Prostate gland (tissue), 2 donors: ENCODE results near the gene SLC37A1. TPM values are rescaled to one million over a fixed set of nuclear protein-coding genes. Genes with fewer than 3 reads are reported as not detected.
A peak's percentile ranks its signal among the peaks of the same experiment; 100 is the strongest.

Experiments used
- DNase-seq: peaks from one replicate; pipeline ENCODE4 v3.0.0-alpha.2; 2019; ENCODE audit warnings: low spot score
- H3K27ac ChIP-seq, 2 donors: fragments of 200-600 bp; sonication (generic); 2 replicates each; pipeline ENCODE4 v1.5.1; 2017 to 2019
- H3K27me3 ChIP-seq: fragments of 200-600 bp; sonication (generic); replicated peaks from 2 replicates; pipeline ENCODE4 v1.5.1; 2019; ENCODE audit not compliant: insufficient read depth
- H3K36me3 ChIP-seq, 2 donors: fragments of 200-600 bp; sonication (generic); 1 replicate in 1 of 2; 2 replicates in 1 of 2; pipeline versions ENCODE4 v1.5.1 to v1.8.1; 2017 to 2019
- H3K4me1 ChIP-seq: fragments of 200-600 bp; sonication (generic); replicated peaks from 2 replicates; pipeline ENCODE4 v1.5.1; 2019
- H3K4me3 ChIP-seq, 2 donors: fragments of 200-600 bp; sonication (generic); 2 replicates each; pipeline ENCODE4 v1.5.1; 2017 to 2019
- H3K9me3 ChIP-seq: fragments of 200-600 bp; sonication (generic); 2 replicates; pipeline ENCODE4 v1.5.1; 2017
- POLR2A ChIP-seq: fragments of 450-650 bp; IDR thresholded peaks from one replicate; pipeline ENCODE4 v1.6.1; 2016; ENCODE audit warnings: antibody characterized with exemption, mild to moderate bottlenecking
- POLR2AphosphoS5 ChIP-seq: sonication (generic); formaldehyde crosslinking; IDR thresholded peaks from one replicate; pipeline ENCODE4 v1.6.1; 2017; ENCODE audit warnings: antibody characterized with exemption
- WGBS: methylation state at CpG from one replicate; pipeline ENCODE4 v1.1.5; 2018; 5-methylcytosine and 5-hydroxymethylcytosine counted together
- intact Hi-C: fragments of 100-400 bp; cut with DNase I; formaldehyde crosslinking; loops from one replicate; pipeline ENCODE4 v1.14.2; 2022
- total RNA-seq, 2 donors: library from RNA; depleted of rRNA; stranded (reverse); fragments of >200 nt; gene quantifications; one replicate each; pipeline ENCODE4 v1.1.0, GENCODE V29; 2016
- TF ChIP-seq, protein P1 (sequence below), 4 experiments: fragments of 200-600 bp in 2 of 4; fragments of 450-650 bp in 2 of 4; sonication (generic) in 2 of 4; IDR thresholded peaks; 1 replicate in 3 of 4; 2 replicates in 1 of 4; pipeline ENCODE4 v1.5.1; 2016 to 2019; ENCODE audit warnings: antibody characterized with exemption in 4 of 4, mild to moderate bottlenecking in 2 of 4, moderate library complexity in 2 of 4

SLC37A1 gene
- total RNA-seq, 2 donors from 2014 or later, result 44.2 to 49.6 TPM

DNA sequence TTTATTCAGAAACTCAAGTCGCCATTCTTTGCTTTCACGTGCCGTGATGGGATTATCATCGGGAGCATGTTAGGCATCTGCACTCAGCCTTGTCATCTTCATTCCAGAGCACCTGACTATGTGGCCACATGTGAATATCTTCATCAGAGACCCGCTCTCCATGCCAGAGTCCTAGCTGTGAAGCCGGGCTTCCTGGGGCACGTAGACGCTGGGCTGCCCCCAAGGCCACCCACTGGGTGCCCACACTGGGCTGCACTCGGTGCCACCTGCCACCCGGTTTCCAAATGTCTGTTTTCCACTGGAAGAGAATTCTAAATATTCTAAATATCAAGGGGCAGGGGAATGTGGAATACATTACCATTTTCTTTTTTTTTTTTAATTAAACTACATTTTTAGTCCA is 43.8 kb downstream of the SLC37A1 start:
- no peak for DNase-seq

DNA sequence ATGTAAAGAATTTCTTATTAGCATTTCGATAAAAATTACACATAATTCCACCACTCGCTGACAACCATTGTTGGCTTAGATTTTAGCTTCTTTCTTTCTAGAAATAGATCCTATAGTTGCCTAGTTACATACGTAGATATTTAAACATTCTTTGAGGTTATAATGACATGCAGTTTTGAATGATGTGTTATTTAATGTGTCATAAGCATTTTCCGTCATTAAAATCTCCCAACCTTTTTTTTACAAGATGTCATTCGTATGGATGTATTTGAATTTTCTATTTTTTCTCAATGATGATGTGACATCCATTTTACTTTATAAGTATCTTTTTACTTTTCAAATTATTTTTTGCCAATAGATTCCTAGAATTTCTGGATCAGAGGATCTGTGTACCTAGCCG is 44.7 kb downstream of the SLC37A1 start:
- no peaks in the 10 kb centered on the region for H3K27me3 ChIP-seq
- TF ChIP-seq, protein P1, sequence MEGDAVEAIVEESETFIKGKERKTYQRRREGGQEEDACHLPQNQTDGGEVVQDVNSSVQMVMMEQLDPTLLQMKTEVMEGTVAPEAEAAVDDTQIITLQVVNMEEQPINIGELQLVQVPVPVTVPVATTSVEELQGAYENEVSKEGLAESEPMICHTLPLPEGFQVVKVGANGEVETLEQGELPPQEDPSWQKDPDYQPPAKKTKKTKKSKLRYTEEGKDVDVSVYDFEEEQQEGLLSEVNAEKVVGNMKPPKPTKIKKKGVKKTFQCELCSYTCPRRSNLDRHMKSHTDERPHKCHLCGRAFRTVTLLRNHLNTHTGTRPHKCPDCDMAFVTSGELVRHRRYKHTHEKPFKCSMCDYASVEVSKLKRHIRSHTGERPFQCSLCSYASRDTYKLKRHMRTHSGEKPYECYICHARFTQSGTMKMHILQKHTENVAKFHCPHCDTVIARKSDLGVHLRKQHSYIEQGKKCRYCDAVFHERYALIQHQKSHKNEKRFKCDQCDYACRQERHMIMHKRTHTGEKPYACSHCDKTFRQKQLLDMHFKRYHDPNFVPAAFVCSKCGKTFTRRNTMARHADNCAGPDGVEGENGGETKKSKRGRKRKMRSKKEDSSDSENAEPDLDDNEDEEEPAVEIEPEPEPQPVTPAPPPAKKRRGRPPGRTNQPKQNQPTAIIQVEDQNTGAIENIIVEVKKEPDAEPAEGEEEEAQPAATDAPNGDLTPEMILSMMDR (IDR thresholded peaks at IDR 0.05), result no peak
- TF ChIP-seq POLR2AphosphoS5 (no peak), POLR2A (no peak)
- peaks cover 9% of the 10 kb centered on the region for H3K4me1 ChIP-seq
- 95% methylated on average over 6 of the region's 6 CpGs for WGBS
- H3K4me3 ChIP-seq, result no peak overlapping the region
- H3K27ac ChIP-seq, result no peak overlapping the region
- intact Hi-C loops, result no loop called here
- DNase-seq, result no peak
- H3K9me3 ChIP-seq, result no peaks in the 10 kb centered on the region
- no peaks in the 10 kb centered on the region for H3K36me3 ChIP-seq

More for the DNA sequence above, 43.8 kb downstream of the SLC37A1 start:
- TF ChIP-seq, protein P1 (IDR thresholded peaks at IDR 0.05), result no peak
- TF ChIP-seq POLR2AphosphoS5, result no peak
- no peak for TF ChIP-seq POLR2A
- intact Hi-C loops, result no loop called here
- H3K36me3 ChIP-seq, result no peaks in the 10 kb centered on the region
- H3K4me3 ChIP-seq, result no peak overlapping the region
- H3K27ac ChIP-seq, result no peak overlapping the region
- no peaks in the 10 kb centered on the region for H3K27me3 ChIP-seq
- no peaks in the 10 kb centered on the region for H3K9me3 ChIP-seq
- 96% methylated on average over 10 of the region's 10 CpGs for WGBS
- H3K4me1 ChIP-seq, result peaks cover 9% of the 10 kb centered on the region

DNA sequence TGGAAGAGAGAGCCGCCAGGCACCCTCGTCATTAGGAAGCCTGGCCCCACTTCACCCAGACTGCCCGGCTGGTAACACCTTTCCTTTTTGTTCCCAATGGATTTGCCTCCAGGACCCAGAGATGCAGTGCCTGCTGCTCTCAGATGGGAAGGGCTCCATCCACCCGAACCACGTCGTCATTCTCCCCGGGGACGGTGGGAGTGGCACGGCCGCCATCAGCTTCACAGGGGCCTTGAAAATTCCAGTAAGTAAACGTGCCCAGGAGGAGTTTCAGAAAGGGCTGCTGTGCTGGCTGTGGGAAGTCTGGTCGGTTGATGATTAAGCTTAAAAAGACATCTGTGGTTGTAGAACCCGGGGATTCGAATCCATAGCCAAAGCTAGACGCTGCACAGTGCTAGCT is 45.2 kb downstream of the SLC37A1 start:
- Histone ChIP-seq H3K4me3 (no peak overlapping the region), H3K36me3 (no peaks in the 10 kb centered on the region), H3K9me3 (no peaks in the 10 kb centered on the region), H3K4me1 (peaks cover 7% of the 10 kb centered on the region), H3K27me3 (no peaks in the 10 kb centered on the region), H3K27ac (no peak overlapping the region)
- WGBS, result 90% methylated on average over 15 of the region's 15 CpGs
- intact Hi-C loops, result no loop called here
- no peak for DNase-seq
- TF ChIP-seq, protein P1 (IDR thresholded peaks at IDR 0.05), result no peak
- TF ChIP-seq POLR2AphosphoS5 (no peak), POLR2A (no peak)

DNA sequence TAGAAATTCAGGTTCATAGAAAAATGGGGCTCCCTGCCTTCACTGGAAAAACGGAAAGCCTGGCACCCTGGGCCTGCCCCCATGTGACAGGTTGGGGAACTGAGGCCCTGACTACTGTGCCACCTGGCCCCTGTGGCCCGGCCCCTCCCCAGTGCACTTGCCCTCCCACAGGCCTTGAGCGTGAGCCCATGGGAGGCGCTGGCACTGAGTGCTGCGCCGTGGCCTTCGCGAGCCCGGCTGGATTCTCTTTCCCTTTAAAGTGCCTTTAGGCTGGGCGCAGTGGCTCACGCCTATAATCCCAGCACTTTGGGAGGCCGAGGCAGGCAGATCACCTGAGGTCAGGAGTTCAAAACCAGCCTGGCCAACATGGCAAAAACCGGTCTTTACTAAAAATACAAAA is 45.7 kb downstream of the SLC37A1 start:
- H3K27ac ChIP-seq, result peak overlapping the region in 1 of 2 donors; percentile 63
- peaks cover 0 to under 1% of the 10 kb centered on the region in 2 donors for H3K36me3 ChIP-seq
- H3K4me3 ChIP-seq, result no peak overlapping the region
- H3K27me3 ChIP-seq, result no peaks in the 10 kb centered on the region
- TF ChIP-seq POLR2AphosphoS5 (no peak), POLR2A (no peak)
- TF ChIP-seq, protein P1 (IDR thresholded peaks at IDR 0.05), result no peak
- intact Hi-C loops, result no loop called here
- WGBS, result 95% methylated on average over 13 of the region's 13 CpGs
- no peak for DNase-seq
- H3K4me1 ChIP-seq, result peaks cover 6% of the 10 kb centered on the region
- no peaks in the 10 kb centered on the region for H3K9me3 ChIP-seq

DNA sequence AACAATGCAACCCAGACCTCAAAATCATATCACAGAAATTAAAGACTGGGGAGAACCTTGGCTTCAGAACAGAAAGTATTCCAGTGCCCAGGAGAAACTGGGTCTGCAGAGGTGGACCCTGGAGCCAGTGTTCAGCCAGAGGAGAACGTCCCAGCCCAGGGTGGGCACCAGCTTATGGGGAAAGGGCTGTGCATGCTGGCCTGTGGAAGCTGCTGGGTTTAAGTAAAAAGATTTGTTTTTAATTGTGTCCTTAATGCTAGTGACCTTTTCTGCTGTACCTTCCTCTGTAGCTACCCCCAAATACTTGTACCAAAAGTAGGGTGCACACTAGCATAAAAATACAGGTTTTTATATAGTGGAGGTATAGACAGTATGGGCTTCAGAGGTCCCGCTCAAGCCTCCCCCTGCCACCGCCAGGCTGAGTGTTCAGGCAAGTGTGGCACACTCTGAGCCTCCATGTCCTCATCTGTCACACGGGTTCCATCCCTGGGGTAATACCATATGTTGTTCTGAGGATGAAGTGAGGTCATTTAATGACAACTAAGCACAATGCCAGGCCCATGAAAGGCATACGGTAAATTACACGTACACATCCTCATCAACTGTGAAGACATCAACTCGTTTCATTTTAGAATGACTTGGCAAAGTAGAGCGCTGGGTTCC is 47.0 kb downstream of the SLC37A1 start:
- intact Hi-C loops, result loop anchor here (10.0 kb wide), 1 partner anchor 416 kb away; no protein-coding TSS in a partner anchor
- WGBS, result 93% methylated on average over 8 of the region's 8 CpGs
- H3K9me3 ChIP-seq, result no peaks in the 10 kb centered on the region
- peaks cover 0 to 3% of the 10 kb centered on the region in 2 donors for H3K36me3 ChIP-seq
- H3K27me3 ChIP-seq, result no peaks in the 10 kb centered on the region
- TF ChIP-seq POLR2A (no peak), POLR2AphosphoS5 (no peak)
- TF ChIP-seq, protein P1 (IDR thresholded peaks at IDR 0.05), result no peak
- no peak for DNase-seq
- peak overlapping the region; percentile 45 to 63 for H3K27ac ChIP-seq
- H3K4me1 ChIP-seq, result peaks cover 2% of the 10 kb centered on the region
- H3K4me3 ChIP-seq, result no peak overlapping the region
